UCSD-AML1 (cell line): Measurements from ENCODE around the gene PUSL1.
"Not testable (repeated sequence)": the region's sequence is repeated elsewhere in the genome, so short reads cannot be mapped to it uniquely, and the experiment has no call there.

ENCODE experiments used
- DNase-seq: peaks from one replicate; lab custom pipeline; 2025; ENCODE audit not compliant: unreplicated experiment; lab: John Stamatoyannopoulos, UW

PUSL1 gene

DNA sequence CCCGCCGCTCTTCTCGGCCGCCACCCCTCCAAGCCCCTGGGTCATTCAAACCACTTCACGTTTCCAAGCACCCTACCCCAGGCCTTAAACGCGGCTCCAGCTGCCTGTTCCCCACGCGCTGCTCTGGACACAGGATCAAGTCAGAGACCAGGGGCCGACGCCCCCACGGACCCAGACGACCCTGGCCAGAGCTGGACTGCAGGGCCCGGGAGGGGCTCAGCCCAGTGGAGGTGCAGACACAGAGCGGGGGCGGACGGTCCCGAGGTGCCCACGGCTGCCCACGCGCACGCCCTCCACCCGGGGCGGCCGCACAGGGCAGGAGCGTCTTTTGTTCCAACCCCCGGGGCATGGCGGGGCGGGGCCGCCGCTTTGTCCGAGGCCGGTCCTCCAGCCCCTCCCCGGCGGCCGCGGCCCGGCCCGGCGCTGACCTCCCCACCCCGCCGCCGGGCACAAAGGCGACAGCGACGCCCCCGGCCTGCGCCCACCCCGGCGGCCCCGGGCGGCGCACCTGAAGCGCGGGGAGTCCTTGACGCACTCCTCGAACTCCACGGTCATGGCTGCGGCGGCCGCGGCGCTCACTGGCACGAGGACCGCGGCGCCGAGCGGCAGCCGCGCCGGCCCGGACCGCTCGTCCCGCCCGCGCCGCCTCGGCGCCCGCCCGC is 1.0 kb upstream of the PUSL1 start:
- DNase-seq, result no peak

DNA sequence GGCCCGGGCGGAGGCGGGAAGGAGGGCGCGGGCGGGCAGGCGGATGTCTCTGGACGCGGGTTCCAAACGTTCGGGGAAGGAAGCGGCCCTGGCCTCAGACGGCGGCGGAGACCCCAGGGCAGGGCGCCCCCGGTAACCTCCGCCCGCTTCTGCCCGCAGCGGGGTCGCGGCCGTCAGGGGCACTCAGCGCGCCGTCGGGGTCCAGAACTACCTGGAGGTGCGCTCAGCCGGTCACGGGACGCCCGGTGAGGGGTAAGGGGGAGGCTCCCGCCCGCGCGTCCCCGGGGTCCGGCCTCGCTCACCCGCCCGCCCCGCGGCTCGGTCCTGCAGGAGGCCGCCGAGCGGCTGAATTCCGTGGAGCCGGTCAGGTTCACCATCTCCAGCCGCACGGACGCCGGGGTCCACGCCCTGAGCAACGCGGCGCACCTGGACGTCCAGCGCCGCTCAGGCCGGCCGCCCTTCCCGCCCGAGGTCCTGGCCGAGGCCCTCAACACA is 406 bp downstream of the PUSL1 start:
- no peak for DNase-seq

DNA sequence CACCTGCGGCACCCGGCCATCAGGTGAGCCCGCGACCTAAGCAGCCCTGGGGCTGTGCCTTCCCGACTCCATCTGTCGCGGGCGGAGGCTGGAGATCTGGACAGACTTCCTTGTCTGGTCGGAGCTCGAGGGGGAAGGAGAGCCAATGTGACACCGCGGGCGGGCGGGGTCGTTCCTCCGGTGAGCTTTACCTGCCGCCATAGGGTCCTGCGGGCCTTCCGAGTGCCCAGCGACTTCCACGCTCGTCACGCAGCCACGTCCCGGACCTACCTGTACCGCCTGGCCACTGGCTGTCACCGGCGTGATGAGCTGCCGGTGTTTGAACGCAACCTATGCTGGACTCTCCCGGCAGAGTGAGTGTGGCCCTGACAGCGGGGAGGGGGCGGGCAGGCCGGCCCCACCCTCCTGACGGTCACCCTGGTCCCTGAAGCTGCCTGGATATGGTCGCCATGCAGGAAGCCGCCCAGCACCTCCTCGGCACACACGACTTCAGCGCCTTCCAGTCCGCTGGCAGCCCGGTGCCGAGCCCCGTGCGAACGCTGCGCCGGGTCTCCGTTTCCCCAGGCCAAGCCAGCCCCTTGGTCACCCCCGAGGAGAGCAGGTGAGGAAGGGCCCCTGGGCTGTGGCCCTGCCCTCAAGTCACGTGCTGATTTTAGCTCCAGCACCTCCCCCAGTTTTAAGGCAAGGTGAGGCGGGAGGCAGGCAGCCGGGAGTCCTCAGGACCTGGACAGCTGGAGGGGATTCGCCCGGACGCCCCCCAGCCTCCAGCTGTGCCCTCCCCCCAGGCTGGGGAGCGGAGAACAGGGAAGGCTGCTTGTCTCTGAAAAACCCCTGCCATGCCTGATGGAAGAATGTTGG is 1.1 kb downstream of the PUSL1 start:
- DNase-seq, result no peak

DNA sequence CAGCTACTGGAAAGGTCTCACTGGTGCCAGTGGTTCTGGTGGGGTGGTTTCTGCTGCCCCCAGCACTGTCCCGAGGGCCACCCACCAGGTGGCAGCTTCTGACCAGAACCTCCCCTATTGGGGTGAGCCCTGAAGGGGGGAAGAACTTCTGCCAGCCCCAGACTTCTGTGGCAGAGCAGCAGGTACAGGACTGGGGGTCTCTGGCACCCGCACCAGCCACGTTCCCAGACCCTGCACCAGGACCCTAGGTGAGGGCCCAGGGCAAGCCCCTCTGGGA is 1.6 kb downstream of the PUSL1 start:
- DNase-seq, result no peak

DNA sequence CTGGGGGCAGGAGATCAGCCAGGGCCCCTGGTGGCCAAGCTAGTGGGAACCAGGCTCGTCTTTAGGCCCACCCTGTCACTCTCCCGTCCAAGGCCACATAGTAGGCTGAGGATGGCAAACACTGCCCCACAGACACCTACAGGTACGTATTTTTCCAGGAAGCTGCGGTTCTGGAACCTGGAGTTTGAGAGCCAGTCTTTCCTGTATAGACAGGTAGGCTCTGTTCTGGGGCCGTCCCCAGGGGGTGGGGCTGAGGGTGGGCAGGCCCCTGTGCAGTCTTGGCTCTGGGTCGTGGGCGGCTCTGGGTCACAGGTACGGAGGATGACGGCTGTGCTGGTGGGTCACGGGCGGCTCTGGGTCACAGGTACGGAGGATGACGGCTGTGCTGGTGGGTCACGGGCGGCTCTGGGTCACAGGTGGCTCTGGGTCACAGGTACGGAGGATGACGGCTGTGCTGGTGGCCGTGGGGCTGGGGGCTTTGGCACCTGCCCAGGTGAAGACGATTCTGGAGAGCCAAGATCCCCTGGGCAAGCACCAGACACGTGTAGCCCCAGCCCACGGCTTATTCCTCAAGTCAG is 2.2 kb downstream of the PUSL1 start:
- no peak for DNase-seq

DNA sequence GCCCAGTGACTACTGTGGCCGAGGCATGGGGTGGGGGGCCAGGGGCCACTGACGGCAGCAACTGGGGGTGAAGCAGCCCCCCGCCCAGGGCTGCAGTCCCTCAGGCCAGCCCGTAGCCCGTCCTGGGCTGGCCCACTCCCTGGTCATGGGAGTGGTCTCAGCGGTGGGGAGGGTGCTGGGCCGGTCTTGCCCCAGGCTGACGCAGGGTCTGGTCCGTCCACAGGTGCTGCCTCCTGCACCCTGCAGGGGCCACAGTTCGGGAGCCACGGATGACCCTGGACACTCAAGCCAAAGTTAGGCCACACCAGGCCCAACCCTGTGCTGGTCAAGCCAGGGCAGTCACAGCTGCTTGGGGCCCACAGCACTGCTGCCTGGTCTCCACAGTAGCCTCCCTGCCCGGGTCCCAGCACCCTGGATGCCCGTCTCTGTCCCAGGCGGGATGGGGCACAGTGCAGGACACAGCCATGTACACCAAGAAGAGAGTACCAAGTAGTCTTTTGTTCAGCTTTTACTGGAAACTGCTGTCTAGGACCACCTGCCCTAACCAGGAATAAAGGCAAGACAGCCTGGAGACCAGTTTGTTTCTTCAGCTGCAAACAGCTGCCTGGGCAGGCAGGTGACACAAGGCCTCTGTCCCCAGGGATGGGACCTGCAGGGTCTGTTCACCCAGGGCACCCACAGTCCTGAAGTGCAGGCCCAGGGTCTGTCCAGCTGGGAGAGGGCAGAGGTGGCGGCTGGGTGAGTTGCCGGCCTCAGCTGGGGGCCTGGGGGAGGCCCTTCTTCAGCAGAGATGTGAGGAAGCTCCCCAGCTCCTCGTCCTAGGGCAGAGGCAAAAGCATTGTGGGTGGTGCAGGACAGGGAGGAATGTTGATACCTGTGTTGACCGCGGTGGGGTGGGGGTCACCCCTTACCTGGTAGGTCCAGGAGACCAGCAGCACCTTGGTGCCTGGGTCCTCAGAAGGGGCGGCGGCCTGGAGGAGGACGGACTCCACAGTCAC is 3.0 kb downstream of the PUSL1 start:
- DNase-seq, result no peak

DNA sequence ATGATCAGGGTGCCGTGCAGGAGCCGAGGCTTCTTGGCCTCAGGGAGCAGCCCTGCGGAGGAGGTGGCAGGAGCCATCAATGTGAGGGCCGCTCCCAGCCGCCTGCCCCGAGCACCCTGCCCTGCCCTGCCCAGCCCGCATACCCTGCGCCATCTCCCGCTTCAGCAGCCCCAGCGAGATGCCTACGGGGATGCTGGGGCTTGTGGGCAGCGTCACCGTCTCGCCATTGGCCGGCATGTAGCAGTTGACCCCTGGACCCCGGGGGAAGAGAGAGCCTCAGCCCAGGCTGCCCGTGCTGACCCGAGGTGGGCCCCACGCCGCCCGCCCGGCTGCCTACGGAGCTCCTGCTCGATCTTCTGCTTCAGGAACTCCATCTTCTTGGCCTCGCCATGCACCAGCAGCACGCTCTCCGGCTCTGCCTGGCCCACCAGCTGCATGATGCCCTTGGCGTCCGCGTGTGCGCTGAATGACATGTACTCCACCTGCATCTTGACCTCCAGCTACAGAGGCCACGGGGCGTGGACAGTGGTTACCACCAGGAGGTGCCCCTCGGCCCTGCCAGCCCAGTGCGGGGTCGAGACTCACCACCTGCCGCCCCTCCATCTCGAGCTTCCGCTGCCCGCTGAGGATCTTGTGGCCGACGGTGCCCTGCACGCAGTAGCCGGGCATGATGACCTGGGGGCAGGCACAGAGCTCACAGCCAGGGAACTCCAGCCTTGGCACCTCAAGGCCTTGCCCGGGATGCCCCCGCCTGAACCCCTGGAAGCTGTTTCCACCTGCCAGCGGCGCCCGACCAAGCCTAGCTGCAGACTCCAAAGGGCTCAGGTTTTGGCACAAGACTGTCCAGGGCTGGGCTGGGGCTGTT is 4.3 kb downstream of the PUSL1 start:
- DNase-seq, result no peak

DNA sequence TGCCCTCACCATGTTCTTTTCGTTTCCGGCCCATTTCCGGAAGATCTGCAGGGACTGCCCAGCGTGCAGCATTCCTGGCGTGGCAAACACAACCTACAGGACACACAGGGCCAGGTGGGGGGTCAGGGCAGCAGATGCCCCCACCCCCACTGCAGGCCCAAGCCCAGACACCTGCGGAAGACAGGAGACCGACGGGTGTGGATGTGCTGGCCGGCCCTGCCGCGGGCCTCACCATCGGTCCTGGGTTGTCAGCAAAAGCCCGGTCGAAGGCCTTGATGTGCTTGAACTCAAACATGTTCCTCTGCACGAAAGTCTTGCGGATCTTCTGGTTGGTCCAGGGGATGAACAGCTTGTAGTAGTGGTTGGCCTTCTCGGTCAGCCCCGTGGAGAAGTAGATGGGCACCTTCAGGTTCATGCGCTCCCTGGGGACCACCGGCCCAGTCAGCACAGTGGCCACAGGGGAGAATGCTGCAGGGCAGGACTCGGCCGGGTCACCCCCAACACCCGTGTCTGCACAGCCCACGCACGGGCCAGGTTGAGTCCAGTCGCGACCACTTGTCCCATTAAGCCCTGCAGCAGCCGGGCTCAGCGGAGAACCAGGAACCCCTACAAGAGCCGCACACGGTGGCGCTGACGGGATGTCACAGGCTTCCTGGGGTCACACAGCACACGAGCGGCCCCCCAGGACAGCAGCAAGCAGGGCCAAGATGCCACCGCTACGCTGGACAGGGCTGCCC is 5.3 kb downstream of the PUSL1 start:
- DNase-seq, result no peak

DNA sequence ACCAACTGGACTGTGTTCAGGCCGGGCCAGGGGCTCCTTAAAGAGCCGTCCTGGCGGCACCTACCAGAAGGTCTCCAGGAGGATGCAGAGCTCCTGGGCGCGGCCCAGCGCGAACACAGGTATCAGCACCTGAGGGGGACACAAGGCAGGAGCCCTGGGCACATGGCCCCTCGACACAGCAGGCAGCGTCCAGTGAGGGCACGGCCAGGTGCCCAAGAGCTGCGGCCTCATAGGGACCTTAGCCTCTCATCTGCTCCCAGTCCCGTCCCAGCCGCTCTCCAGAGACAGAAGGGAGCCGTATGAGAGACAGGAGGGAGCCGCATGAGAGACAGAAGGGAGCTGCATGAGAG is 5.8 kb downstream of the PUSL1 start:
- DNase-seq, result no peak

DNA sequence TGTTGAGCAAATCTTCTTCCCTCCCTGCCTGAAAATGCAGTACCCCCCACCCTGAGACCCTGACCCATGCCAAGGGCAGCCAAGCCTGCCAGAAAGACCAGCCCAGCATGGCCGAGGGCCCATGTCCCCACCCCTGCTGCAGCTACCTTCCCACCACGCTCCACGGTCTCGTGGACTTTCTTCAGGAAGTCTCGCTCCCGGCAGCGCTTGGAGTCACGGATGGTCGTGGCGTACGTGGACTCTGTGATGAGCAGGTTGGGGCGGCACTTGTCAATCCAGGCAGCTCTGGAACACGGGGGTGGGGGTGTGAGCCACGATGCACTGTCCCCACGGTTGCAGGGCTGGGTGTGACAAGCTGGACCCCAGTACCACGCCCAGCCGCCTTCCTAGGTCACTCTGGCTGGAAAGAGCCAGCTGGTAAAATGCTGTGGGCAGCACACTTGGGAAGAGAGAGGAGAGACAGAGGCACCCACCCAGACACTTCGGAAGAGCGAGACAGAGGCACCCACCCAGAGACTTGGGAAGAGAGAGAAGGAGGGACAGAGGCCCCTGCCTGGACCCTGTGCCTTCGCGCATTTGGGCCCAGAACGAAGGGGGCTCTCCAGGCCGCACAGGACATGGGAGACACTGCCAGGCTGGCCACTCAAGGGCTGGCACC is 6.4 kb downstream of the PUSL1 start:
- DNase-seq, result no peak

DNA sequence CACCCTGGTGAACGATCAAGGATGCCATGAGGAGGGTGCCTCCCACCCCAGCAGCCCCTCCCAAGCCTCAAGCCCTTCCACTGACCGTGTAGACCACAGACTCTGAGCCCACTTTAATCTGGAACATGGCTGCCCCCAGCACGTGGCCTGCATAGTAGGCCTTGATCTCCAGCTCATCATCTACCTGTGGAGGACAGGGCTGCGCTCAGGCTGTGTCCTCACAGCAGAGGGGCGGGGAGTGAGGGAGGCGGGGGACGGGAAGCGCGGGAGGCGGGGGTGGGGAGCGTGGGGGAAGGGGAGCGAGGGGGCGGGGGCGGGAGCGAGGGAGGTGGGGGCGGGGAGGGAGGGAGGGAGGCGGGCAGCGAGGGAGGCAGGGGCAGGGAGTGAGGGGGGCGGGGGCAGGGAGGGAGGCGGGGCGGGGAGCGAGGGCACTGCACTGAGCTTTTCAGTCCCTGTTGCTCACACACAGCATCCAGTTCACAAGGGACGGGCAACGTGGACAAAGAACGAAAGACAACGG is 7.1 kb downstream of the PUSL1 start:
- no peak for DNase-seq

DNA sequence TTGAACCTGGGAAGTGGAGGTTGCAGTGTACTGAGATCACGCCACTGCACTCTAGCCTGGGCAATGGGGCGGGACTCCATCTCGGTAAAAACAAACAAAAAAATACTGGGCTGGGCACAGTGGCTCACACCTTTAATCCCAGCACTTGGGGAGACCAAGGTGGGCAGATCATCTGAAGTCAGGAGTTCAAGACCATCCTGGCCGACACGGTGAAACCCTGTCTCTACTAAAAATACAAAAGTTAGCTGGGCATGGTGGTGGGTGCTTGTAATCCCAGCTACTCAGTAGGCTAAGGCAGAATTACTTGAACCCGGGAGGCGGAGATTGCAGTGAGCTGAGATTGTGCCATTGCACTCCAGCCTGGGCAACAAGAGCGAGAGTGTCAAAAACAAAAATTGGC is 7.8 kb downstream of the PUSL1 start:
- not testable (repeated sequence) for DNase-seq

DNA sequence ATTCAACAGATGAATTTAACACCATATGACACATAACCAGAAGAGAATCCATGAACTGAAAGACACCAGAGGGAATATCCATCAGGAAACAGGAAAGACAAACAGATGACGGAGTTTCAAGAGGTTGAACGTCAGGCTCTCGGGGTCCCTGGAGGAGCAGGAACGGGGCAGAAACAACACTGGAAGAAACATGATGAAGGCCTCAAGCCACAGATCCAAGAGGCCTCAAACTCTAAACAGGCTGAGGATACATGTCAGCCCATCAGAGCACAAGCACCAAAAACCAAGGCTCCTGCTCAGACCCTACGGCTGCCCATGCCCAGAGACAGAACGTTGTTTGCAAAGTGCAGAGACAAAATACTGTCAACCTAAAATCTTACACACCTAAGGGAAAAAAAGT is 9.0 kb downstream of the PUSL1 start:
- no peak for DNase-seq

DNA sequence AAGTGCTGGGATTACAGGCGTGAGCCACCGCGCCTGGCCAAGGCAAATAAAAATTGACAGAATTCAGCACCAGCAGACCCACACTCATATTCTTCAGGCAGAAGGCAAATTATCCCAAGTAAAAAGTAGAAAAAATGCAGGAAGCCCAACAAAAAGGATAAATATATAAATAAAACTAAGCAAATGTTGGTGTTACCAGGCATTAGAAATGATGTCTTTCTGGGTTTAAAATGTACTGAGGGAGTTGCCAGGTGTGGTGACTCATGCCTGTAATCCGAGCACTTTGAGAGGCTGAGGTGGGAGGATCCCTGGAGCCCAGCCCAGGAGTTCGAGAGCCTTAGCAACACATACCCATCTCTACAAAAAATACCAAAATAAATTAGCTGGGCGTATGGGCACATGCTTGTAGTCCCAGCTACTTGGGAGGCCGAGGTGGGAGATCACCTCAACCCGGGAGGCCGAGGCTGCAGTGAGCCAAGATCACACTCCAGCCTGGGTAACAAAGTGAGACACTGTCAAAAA is 9.8 kb downstream of the PUSL1 start:
- DNase-seq, result no peak

DNA sequence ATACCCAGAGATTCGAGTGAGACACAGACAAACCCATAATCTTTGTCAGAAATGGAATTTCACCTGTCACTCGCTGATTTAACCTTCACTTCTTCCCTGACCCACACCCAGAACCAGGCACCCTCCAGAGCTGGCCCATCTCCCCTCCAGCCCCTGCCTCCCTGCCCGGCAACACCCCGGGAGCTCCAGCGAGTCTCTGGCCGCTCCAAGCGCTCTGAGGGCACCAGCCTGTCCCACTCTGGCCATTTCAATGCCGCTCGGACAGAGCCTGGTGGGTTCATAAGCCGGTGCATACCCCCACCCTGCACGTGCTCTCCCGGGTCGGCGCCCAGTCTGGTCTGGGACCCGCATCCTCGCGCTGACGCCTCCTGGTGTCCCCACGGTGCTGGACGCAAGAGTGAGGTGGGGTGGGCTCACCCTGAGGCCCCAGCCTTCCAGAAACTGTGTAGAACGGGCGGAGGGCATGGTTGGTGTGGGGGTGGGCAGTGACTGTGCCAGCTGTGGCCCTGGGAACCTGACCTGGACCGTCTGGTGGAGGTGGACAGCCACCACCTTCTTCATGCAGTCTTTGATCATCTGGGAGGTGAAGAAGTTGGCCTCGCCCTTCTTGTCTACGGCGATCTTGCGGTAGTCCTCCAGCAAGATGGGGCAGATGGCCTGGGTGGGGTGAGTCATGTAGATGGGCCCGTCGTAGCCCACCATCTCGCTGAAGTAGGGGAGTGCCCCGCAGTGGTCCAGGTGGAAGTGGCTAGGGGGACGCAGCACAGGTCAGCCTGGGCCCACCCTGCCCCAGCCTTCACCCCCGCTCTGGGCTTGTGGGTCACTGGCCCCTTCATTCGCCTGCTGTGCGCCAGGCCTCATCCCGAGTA is 10.6 kb downstream of the PUSL1 start:
- DNase-seq, result no peak

DNA sequence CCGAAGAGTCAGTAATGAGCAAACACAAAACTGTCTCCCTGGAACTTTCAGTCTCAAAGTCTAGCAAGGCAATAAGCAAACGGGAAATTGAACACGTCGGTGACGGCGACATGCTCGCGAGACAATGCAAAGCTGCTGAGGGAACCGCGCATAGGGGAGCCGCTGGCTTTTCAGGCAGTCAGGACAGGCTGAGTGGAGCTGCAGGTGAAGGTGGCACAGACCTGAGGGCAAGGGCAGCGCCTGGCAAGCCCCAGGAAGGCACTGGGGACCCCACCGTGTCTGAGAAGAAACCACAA is 11.2 kb downstream of the PUSL1 start:
- no peak for DNase-seq

DNA sequence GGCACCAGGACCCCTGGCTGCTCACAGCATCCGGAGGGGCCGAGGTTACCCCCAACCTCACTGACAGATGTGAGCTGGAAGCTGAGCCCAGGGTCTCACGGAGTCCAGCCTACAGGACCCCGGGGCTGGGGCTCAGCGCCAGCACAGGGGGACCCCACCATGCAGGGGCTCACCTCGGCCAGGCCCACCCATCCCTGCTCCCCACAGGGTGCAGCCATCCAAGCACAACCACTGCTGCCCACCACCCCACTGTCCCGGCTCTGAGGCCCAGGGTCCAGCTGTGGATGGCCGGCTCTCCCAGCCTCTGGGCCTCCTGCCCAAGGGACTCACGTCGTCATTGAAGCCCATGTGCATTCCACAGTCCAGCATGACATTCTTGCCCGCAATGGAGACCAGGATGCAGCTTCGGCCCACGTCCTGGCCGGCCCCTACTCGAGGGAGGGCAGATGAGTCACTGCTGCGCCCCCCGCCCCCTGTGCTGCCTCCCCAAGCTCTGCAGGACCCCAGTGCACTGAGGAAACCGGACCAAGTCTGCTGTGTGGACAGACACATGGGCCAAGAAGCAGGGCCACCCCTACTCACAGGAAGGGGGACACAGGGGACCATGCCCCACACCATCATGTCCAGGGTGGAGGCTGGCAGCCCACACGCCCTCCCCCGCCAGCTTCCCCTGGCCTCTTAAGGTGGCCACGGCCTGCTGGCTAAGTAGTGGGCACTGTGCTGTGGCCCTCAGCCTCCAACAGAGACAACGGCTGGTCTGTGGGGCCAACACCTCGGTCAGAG is 12.5 kb downstream of the PUSL1 start:
- DNase-seq, result no peak
